Adrenal gland (tissue), 12 donors: ENCODE results near the gene ARPC4. TPM values are rescaled to one million over a fixed set of nuclear protein-coding genes. Genes with fewer than 3 reads are reported as not detected.
A peak's percentile ranks its signal among the peaks of the same experiment; 100 is the strongest.

Experiments
- DNase-seq, 7 donors: peaks; one replicate each; pipeline ENCODE4 v3.0.0-alpha.2; 2019 to 2020
- H3K27ac ChIP-seq, 5 donors: fragments of 200-600 bp; sonication (generic) in 4 of 5; 1 replicate in 3 of 5; 2 replicates in 2 of 5; pipeline versions ENCODE4 v1.5.1 to v1.8.0; 2016 to 2020; ENCODE audit warnings: mild to moderate bottlenecking in 1 of 5
- H3K27me3 ChIP-seq: fragments of 200-600 bp; 2 replicates; pipeline ENCODE4 v1.8.0; 2021
- H3K36me3 ChIP-seq, 2 donors: fragments of 200-600 bp; replicated peaks in 1 of 2; 1 replicate in 1 of 2; 2 replicates in 1 of 2; pipeline versions ENCODE4 v1.5.1 to v1.8.0; 2018 to 2022
- H3K4me1 ChIP-seq, 2 donors: fragments of 200-600 bp; replicated peaks in 1 of 2; 1 replicate in 1 of 2; 2 replicates in 1 of 2; pipeline versions ENCODE4 v1.5.1 to v1.8.0; 2018 to 2021
- H3K4me3 ChIP-seq, 4 donors: fragments of 200-600 bp; sonication (generic) in 3 of 4; one replicate each; pipeline ENCODE4 v1.5.1; 2016 to 2018
- H3K9me3 ChIP-seq, 3 donors: fragments of 200-600 bp; sonication (generic) in 1 of 3; replicated peaks in 1 of 3; 1 replicate in 2 of 3; 2 replicates in 1 of 3; pipeline versions ENCODE4 v1.5.1 to v1.8.0; 2016 to 2021
- POLR2A ChIP-seq, 2 donors: fragments of 450-650 bp; IDR thresholded peaks; one replicate each; pipeline ENCODE4 v1.6.1; 2017; ENCODE audit warnings: antibody characterized with exemption in 2 of 2, mild to moderate bottlenecking in 2 of 2, moderate library complexity in 1 of 2
- WGBS, 4 donors: extraction: QIAGEN DNeasy Blood & Tissue Kit in 2 of 4; methylation state at CpG; one replicate each; pipeline versions ENCODE4 v1.1.5 to v1.1.7; 2013 to 2017; 5-methylcytosine and 5-hydroxymethylcytosine counted together
- intact Hi-C, 2 donors: fragments of 100-400 bp; cut with DNase I; formaldehyde crosslinking; loops; one replicate each; pipeline versions ENCODE4 v1.14.1 to v1.15.0; 2022 to 2023
- polyA plus RNA-seq, 3 donors: library from polyadenylated mRNA; stranded (reverse); fragments of 200-250 nt in 2 of 3; fragments of 350-450 nt in 1 of 3; fragmentation: Illumina TruSeq in 1 of 3; extraction: RNeasy Lipid Tissue Mini Kit (QIAGEN cat#74804) in 1 of 3; gene quantifications; one replicate each; pipeline ENCODE4 v1.2.3, GENCODE V29; 2013 to 2014
- total RNA-seq, 9 donors: library from RNA; depleted of rRNA in 4 of 9; stranded (reverse); fragments of >200 nt in 4 of 9; fragments of 120-200 nt in 1 of 9; fragmentation: NEBNext Ultra II Directional in 1 of 9; extraction: Animal tissue kit (Norgen Biotek cat#: 25700) in 1 of 9; gene quantifications; one replicate each; pipeline versions ENCODE4 v1.1.0 to v1.2.4, GENCODE V29; 2013 to 2023
- TF ChIP-seq, protein P1 (sequence below), 6 experiments: fragments of 450-650 bp in 4 of 6; fragments of 200-600 bp in 2 of 6; sonication (generic) in 1 of 6; IDR thresholded peaks; 1 replicate in 5 of 6; 2 replicates in 1 of 6; pipeline versions ENCODE4 v1.5.1 to v1.8.0; 2016 to 2021; ENCODE audit warnings: antibody characterized with exemption in 6 of 6, mild to moderate bottlenecking in 2 of 6, moderate library complexity in 1 of 6
- donor health status: healthy with polysubstance abuse.
- donor health status: Bipolar disorder and iron deficiency.
- donor health status: DM: yes; HTN: yes; CAD: no.
- donor health status: DM: no; HTN: no; CAD: no.
- donor health status: DM: no; HTN: no; CAD: no.
- donor health status: DM: yes; HTN: yes; CAD: no.

The ARPC4 gene
- total and polyA plus RNA-seq, 12 donors = 75.8 to 249 (median 176) TPM

GRCh38 chr3:9797196-9797945 lies 4.5 kb downstream of the ARPC4 start:
- peaks cover 0 to 50% of the 10 kb centered on the region in 2 donors for H3K36me3 ChIP-seq
- no peak overlapping the region for H3K4me3 ChIP-seq
- H3K27me3 ChIP-seq = no peaks in the 10 kb centered on the region
- peaks cover 9 to 28% of the 10 kb centered on the region in 2 donors for H3K4me1 ChIP-seq
- no peak overlapping the region for H3K27ac ChIP-seq
- no peak for TF ChIP-seq POLR2A (IDR thresholded peaks at IDR 0.05)
- TF ChIP-seq, protein P1, sequence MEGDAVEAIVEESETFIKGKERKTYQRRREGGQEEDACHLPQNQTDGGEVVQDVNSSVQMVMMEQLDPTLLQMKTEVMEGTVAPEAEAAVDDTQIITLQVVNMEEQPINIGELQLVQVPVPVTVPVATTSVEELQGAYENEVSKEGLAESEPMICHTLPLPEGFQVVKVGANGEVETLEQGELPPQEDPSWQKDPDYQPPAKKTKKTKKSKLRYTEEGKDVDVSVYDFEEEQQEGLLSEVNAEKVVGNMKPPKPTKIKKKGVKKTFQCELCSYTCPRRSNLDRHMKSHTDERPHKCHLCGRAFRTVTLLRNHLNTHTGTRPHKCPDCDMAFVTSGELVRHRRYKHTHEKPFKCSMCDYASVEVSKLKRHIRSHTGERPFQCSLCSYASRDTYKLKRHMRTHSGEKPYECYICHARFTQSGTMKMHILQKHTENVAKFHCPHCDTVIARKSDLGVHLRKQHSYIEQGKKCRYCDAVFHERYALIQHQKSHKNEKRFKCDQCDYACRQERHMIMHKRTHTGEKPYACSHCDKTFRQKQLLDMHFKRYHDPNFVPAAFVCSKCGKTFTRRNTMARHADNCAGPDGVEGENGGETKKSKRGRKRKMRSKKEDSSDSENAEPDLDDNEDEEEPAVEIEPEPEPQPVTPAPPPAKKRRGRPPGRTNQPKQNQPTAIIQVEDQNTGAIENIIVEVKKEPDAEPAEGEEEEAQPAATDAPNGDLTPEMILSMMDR (IDR thresholded peaks at IDR 0.05) = no peak
- intact Hi-C loops = no loop called here
- no peak for DNase-seq
- H3K9me3 ChIP-seq = no peaks in the 10 kb centered on the region
- 85 to 91% (median 90%) methylated on average over 10 to 12 of the region's 12 CpGs for WGBS, 4 donors

DNA sequence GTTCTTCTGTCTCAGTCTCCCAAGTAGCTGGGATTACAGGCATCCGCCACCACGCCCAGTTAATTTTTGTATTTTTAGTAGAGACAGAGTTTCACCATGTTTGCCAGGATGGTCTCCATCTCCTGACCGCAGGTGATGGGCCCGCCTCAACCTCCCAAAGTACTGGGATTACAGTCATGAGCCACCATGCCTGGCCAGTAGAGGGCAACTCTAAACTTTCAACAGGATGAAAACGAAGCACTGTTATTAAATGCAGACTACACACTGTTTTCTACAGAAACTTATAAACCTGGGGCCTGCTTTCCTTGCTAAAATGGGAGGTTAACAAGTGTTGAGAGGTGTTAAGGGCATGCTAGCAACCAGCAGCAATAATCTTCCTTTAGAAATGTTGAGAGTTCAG lies 7.6 kb downstream of the ARPC4 start:
- TF ChIP-seq POLR2A (IDR thresholded peaks at IDR 0.05) = no peak
- TF ChIP-seq, protein P1 (IDR thresholded peaks at IDR 0.05) = peak in 3 of 6 experiments; percentile 2 to 22 (median 13)
- no peaks in the 10 kb centered on the region for H3K9me3 ChIP-seq
- no peak for DNase-seq
- H3K27me3 ChIP-seq = no peaks in the 10 kb centered on the region
- no peak overlapping the region for H3K4me3 ChIP-seq
- peaks cover 0 to 7% of the 10 kb centered on the region in 2 donors for H3K4me1 ChIP-seq
- WGBS, 4 donors = 79 to 88% (median 84%) methylated on average over 5 of the region's 5 CpGs
- peaks cover 0 to 81% of the 10 kb centered on the region in 2 donors for H3K36me3 ChIP-seq
- intact Hi-C loops = loop anchor here in 1 of 2 donors (10.0 kb wide), 1 partner anchor 46 kb away; no protein-coding TSS in a partner anchor
- H3K27ac ChIP-seq = no peak overlapping the region

DNA sequence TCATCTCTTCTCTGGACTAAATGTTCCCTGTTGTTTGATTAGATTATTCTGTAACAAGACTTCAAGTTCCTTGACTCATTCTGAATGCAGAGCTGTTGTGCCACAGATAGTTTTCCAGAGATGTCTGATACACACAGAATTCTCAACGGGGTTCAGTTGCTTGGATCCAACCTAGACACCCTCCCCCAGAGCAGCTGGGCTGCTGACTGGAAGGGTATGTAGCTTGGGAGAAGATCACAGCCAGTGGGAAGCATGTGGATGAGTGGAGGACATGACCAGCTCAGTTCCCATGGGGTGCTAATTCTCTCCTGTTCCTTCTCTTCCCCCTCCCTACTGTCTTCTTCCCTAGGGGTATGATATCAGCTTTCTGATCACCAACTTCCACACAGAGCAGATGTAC lies 10.6 kb downstream of the ARPC4 start:
- Histone ChIP-seq H3K9me3 (no peaks in the 10 kb centered on the region), H3K4me3 (no peak overlapping the region), H3K27me3 (no peaks in the 10 kb centered on the region), H3K36me3 (peaks cover 0 to 88% of the 10 kb centered on the region in 2 donors), H3K4me1 (no peaks in the 10 kb centered on the region), H3K27ac (no peak overlapping the region)
- DNase-seq = no peak
- TF ChIP-seq POLR2A (IDR thresholded peaks at IDR 0.05) = no peak
- TF ChIP-seq, protein P1 (IDR thresholded peaks at IDR 0.05) = no peak
- intact Hi-C loops = loop anchor here in 1 of 2 donors (10.0 kb wide), 1 partner anchor 49 kb away; no protein-coding TSS in a partner anchor
- WGBS, 4 donors = 88 to 100% (median 94%) methylated on average over 1 of the region's 1 CpG

DNA sequence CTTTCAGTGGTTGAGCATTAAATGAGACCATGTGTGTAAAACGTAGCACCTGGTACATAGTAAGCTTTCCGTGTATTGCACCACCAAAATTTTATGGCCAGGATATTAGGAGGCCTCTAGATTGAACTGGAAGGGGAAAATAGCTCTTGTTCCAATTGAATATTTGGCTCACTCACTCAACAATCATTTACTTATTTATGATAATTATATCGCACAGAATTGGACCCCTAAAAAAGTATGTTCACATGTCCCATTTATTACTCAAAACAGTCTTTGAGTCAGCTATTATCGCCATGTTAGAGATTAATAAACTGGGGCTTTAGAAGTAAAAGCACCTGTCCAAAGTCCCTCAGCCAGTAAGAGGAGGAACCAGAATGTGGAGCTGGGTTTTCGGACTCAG lies 12.1 kb downstream of the ARPC4 start:
- intact Hi-C loops = loop anchor here in 1 of 2 donors (10.0 kb wide), 1 partner anchor 50 kb away; no protein-coding TSS in a partner anchor
- peaks cover 0 to 73% of the 10 kb centered on the region in 2 donors for H3K36me3 ChIP-seq
- no peak overlapping the region for H3K4me3 ChIP-seq
- 87 to 91% (median 90%) methylated on average over 5 of the region's 5 CpGs for WGBS, 4 donors
- no peaks in the 10 kb centered on the region for H3K9me3 ChIP-seq
- no peak for TF ChIP-seq POLR2A (IDR thresholded peaks at IDR 0.05)
- TF ChIP-seq, protein P1 (IDR thresholded peaks at IDR 0.05) = no peak
- H3K4me1 ChIP-seq = peaks cover 0 to 11% of the 10 kb centered on the region in 2 donors
- no peak overlapping the region for H3K27ac ChIP-seq
- no peaks in the 10 kb centered on the region for H3K27me3 ChIP-seq
- DNase-seq = no peak
